ENCODE measurements around the gene MERTK. TPM values are rescaled to one million over a fixed set of nuclear protein-coding genes. Genes with fewer than 3 reads are reported as not detected.
"Not testable (repeated sequence)": the region's sequence is repeated elsewhere in the genome, so short reads cannot be mapped to it uniquely, and the experiment has no call there.

Gene MERTK
- total RNA-seq, 2 experiments from 2014 or later = 0.51 to 0.65 TPM

DNA sequence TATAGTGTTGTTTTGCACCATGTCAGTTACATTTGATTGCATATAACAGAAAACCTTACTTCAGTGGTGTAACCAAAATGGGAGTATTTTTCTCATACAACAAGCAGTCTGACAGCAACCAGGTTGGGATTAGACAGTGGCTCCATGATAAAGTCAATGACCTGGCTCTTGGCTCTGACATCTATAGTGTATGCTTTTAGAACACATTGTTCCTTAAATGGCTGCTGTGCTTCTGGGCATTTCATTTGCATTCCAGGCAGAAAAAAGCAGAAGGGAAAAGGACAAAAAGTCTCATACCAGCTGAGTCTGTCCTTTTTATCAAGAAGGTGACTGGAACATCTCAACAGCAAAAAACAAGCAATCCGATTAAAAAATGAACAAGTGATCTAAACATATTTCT is 10.2 kb downstream of the MERTK start:
- ChIA-PET POLR2A (no interaction called here), CTCF (no interaction called here)

DNA sequence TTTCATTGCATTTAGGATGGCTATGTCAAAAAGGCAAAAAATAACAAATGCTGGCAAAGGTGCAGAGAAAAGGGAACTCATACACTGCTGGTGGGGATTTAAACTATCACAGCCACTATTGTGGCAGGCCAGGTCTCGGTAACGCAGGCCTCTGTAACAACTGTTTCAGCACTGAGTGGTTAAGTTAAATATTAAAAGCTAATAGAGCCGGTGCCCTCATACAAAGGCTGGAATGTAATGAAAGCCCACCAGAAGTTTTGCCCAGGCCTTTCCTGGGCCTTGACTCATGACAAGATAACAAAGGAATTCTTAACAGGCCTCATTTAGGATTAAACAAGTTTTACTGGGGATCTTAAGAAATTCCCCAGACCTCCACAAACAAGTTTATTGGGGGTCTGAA is 10.7 kb downstream of the MERTK start:
- CTCF ChIA-PET = interaction anchor here (0.6 kb wide), 1 partner anchor 111 kb away, joined by 4 read pairs; no protein-coding TSS in a partner anchor

GRCh38 chr2:111909997-111910396 is 11.6 kb downstream of the MERTK start:
- POLR2A ChIA-PET, CTCF ChIA-PET: not testable (repeated sequence)

More for the DNA sequence above, 10.7 kb downstream of the MERTK start:
- POLR2A ChIA-PET = interaction anchor here (0.6 kb wide), 1 partner anchor 8 kb away, joined by 3 read pairs; no protein-coding TSS in a partner anchor

DNA sequence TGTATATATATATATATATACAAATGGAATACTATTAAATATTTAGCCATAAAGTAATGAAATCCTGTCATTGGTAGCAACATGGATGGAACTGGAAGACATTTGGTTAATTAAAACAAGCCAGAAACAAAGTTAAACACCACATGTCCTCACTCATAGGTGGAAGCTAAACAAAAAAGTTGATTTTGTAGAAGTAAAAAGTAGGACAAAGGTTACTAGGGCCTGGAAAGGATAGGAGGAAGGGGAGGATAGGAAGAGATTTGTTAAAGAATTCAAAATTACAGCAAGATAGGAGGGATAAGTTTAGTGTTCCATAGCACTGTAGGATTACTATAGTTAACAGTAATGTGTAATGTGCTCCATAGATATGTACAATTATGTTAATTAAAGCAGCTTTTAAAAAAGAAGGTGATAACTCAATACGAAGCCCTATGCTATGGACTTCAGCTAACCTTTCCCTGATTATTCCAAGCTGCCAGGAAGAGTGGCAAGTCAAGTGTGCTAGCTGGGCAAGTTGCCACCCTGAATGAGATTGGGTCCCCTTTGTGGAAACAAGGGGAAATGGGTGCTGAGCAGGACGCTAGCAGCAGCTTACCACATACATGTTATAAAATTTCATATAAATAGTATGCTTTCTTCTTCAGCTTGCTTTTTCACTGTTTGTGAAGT is 12.3 kb downstream of the MERTK start:
- CTCF ChIA-PET = no interaction called here
- POLR2A ChIA-PET = no interaction called here

DNA sequence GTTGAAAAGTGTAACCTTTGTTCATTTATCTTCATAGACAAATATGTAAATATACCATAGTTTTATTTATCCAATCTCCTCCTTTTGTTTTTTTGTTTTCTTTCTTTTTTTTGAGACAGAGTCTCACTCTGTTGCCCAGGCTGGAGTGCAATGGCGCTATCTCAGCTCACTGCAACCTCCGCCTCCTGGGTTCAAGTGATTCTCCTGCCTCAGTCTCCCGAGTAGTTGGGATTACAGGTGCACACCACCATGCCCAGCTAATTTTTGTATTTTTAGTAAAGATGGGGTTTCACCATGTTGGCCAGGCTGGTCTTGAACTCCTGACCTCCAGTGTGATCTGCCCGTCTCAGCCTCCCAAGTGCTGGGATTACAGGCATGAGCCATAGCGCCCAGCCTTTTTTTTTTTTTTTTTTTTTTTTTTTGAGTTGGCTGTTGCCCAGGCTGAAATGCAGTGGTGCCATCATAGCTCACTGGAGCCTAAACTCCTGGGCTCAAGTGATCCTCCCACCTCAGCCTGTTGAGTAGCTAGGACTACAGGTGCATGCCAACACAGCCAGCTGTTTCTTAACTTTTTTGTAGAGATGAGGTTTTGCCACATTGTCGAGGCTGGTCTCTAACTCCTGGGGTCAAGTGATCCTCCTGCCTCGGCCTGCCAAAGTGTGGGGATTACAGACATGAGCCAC is 13.0 kb downstream of the MERTK start:
- CTCF ChIA-PET = not testable (repeated sequence)

DNA sequence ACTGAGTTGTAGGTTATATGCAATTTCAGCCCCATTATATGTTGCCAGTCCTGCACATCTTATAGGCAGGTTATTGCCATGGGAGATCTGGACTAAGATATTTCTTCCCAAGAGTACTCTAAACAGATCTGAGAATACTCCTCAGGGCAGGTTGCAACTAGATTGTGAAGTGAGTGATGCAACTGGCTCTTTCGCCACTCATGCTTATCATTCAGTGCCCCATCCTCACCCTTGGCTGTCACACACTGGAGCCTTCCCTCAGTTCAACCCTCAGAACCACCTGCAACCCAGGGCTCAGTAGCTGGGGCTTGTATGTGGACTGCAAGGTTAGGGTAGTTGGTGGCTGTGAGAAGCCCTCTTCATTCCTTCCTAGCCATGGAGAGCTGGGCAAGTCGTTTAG is 14.1 kb downstream of the MERTK start:
- POLR2A ChIA-PET = no interaction called here
- CTCF ChIA-PET = no interaction called here

More for the DNA sequence above, 13.0 kb downstream of the MERTK start:
- POLR2A ChIA-PET = not testable (repeated sequence)

DNA sequence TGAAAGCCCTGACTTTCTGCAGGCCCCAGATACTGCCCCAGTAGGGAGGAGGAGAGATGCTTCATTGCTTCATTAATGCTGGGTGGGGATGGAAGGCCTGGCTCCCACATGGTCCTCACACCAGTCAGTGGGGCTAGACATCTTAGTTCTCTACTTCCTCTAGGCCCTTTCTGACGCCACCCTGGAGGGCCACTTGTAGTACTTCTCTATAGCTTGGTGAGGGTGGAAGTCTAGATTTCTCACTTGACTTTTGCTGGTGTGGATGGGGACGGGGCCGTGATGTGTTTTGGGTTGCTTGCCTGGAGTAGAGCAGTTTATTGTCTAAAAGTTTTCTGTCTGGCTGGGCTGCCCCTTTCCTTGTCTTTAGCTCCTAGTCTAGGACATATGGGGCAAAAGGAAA is 18.7 kb downstream of the MERTK start:
- CTCF ChIA-PET = no interaction called here
- POLR2A ChIA-PET = interaction anchor here (0.7 kb wide), 1 partner anchor 8 kb away, joined by 3 read pairs; no protein-coding TSS in a partner anchor

DNA sequence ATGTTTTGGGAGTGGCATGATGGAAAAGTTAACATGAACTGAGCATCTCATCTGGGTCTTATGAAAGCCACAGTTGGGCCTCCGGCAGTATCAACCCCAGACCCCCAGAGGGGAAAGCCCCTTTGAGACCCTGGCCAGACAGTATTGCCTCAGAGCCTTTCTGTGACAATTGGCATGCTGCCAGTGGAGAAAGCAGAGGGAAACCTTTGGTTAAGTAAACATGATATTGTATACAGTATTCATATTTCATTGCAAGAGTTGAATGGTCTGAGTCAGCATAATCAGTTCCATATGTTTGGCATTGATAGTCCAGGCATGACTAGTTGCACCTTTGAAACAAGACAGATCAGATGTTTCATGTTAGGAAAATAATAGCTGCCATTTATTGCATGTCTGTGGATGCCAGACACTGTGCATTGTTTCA is 20.0 kb downstream of the MERTK start:
- ChIA-PET CTCF (interaction anchor here (0.7 kb wide), 1 partner anchor 22 kb away, joined by 3 read pairs; no protein-coding TSS in a partner anchor), POLR2A (interaction anchor here (0.7 kb wide), 2 partner anchors 346 to 862 kb away, joined by 3 read pairs; no protein-coding TSS in a partner anchor)

DNA sequence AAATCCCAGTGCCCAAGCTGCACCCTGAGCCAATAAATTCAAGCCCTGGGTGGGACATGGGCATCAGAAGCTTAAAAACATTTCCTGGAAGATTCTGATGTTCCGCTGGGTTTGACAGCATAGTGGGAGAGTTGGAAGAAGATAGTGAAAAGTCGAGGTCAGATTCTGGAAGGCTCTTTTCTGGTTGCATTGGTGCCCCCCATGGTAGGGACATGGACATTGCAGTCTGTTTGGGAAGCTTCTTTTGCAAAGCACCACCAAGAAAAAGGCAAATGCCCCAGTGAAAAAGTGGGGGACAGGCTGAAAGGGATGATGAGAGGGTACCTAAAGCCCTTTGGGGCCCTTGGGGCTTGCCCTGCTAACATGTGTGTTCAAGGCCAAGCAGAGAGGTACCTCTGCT is 21.0 kb downstream of the MERTK start:
- CTCF ChIA-PET = no interaction called here

GRCh38 chr2:111919794-111920608 is 21.6 kb downstream of the MERTK start:
- ChIA-PET POLR2A (no interaction called here), CTCF (no interaction called here)

More for the DNA sequence above, 21.0 kb downstream of the MERTK start:
- POLR2A ChIA-PET = interaction anchor here (0.6 kb wide), 1 partner anchor 514 kb away, joined by 3 read pairs; the partner anchor contains the start of gene RGPD8

DNA sequence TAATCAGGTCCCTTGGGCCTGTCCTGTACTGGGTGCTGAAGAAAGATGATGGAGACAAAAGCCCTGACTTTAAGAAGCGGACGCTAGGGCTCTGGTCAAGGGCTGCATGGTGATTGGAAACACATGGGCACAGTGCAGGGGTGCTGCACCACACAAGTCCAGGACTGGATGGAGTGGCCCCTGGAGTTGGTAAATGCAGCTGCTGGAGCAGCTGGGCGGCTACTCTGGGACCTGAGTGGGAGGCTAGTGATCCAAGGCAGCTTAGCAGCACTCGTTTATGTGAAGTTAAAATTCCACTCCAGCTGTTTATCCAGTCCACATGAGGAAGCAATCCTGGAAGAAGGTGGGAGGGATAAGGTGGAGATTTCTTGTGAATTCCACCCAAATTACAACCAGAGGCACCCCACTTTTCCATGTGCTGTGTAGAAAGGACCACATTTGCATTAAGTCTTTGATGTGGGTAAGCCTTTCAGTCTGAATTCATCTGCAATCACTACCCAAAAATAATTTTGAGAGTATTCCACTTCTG is 24.9 kb downstream of the MERTK start:
- CTCF ChIA-PET = no interaction called here
- POLR2A ChIA-PET = no interaction called here

GRCh38 chr2:111924617-111925107 is 26.3 kb downstream of the MERTK start:
- ChIA-PET CTCF (no interaction called here), POLR2A (no interaction called here)

DNA sequence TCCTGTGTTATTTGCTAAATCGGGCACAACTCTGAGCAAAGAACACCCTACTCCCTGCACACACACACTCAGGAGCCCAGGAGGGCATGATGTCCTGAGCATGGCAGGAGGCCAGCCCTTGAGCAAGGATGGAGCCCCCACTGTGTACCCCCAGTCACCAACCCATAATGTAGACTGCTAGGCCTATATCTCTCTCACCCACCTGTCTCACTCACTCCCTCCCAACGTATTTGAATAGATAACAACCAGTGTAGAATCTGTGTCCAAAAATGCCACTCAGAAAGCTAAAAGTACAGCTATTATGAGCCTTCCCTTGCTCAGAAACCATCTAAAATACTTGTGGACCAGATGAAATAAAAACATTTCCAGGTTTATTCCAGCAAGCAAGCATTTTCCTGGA is 29.3 kb downstream of the MERTK start:
- CTCF ChIA-PET = no interaction called here
- POLR2A ChIA-PET = no interaction called here

- ChIA-PET POLR2A (no interaction called here), CTCF (no interaction called here)
Measured at GRCh38 chr2:111930409-111930808, 32.0 kb downstream of the MERTK start.

- ChIA-PET POLR2A (no interaction called here), CTCF (no interaction called here)
Measured at GRCh38 chr2:111930875-111931274, 32.5 kb downstream of the MERTK start.

DNA sequence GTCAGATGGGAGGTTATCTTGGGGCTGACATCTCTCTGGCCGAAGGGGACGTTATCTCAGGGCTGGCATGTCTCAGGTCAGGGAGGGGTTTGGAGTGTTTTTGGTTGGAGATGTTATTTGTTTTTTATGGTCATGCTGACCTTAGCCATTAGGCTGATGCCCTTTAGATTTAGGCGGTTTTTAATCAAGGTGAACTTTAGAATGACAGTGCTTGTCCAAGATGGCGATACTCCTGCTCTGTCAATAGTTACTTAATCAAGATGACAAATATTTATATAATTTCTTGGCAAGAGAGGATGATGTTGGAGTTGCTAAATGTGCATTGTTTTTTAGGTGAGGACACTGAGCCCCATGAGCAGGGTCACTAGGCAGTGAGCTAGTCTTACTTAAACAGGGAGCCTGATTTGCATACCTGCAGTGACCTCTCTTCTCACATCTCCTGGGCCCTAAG is 34.5 kb downstream of the MERTK start:
- CTCF ChIA-PET = no interaction called here
- POLR2A ChIA-PET = no interaction called here

- POLR2A ChIA-PET, CTCF ChIA-PET: not testable (repeated sequence)
Measured at GRCh38 chr2:111933900-111934299, 35.5 kb downstream of the MERTK start.

DNA sequence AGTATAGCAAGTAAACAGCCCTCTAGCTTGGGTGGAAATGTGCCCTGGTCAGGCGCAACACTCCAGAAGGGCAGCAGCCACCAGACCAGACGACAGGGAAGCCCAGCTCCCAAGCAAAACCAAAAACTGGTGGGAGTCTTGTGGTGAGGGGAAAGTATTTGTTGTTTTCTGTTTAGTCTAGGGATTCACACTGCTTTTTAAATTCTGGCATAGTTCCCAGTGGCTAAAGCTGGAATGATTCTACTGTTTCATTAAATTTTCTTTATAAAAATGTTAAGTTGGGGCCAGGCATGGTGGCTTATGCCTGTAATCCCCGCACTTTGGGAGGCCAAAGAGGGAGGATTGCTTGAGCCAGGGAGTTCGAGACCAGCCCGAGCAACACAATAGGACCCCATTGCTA is 38.5 kb downstream of the MERTK start:
- ChIA-PET POLR2A (no interaction called here), CTCF (interaction anchor here (0.6 kb wide), 1 partner anchor 38 kb away, joined by 4 read pairs; no protein-coding TSS in a partner anchor)

DNA sequence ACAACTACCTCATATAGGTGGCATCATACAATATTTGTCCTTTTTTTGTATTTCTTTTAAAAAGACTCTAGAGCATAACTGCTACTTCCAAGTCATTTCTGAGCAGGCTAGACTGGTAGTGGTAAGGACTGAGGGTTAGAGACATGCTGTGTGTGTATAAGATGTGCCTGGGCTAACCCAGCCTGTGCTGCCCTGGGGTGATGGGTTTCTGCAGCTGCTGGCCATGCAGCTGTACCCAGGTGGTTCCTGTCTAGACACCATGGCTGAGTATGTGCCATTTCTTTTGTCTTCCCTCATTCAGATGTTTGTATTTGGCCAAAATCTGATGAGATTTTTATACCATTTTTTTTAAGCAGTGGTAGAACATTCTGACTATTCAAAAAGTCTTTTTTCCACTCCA is 40.0 kb downstream of the MERTK start:
- ChIA-PET CTCF (no interaction called here), POLR2A (no interaction called here)
